IMR-90 (cell line): ENCODE results near the gene TPPP.
"Not testable (repeated sequence)": the region's sequence is repeated elsewhere in the genome, so short reads cannot be mapped to it uniquely, and the experiment has no call there.

ENCODE experiments used
- RCOR1 ChIP-seq: IDR thresholded peaks from 2 replicates; pipeline ENCODE4 v1.6.1; 2012; ENCODE audit warnings: mild to moderate bottlenecking, low read length, improper control_type of control experiment; ENCODE audit not compliant: insufficient replicate concordance
- TF ChIP-seq, protein P1 (sequence below): conservative IDR thresholded peaks from 2 replicates; pipeline ENCODE4 v1.5.1; 2012; ENCODE audit warnings: mild to moderate bottlenecking, low read depth, low read length, improper control_type of control experiment

GRCh38 chr5:714215-715118 is 21.3 kb upstream of the TPPP start:
- TF ChIP-seq, protein P1, sequence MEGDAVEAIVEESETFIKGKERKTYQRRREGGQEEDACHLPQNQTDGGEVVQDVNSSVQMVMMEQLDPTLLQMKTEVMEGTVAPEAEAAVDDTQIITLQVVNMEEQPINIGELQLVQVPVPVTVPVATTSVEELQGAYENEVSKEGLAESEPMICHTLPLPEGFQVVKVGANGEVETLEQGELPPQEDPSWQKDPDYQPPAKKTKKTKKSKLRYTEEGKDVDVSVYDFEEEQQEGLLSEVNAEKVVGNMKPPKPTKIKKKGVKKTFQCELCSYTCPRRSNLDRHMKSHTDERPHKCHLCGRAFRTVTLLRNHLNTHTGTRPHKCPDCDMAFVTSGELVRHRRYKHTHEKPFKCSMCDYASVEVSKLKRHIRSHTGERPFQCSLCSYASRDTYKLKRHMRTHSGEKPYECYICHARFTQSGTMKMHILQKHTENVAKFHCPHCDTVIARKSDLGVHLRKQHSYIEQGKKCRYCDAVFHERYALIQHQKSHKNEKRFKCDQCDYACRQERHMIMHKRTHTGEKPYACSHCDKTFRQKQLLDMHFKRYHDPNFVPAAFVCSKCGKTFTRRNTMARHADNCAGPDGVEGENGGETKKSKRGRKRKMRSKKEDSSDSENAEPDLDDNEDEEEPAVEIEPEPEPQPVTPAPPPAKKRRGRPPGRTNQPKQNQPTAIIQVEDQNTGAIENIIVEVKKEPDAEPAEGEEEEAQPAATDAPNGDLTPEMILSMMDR: not testable (repeated sequence)
- TF ChIP-seq RCOR1: not testable (repeated sequence)
